GM18505 (cell line): ENCODE measurements around the gene NKX2-2.

ENCODE experiments used
- ATAC-seq: cut with Tn5 transposase; IDR thresholded peaks from one replicate; pipeline ENCODE4 v1.9.1; 2021; ENCODE audit not compliant: unreplicated experiment
- POLR2A ChIP-seq: IDR thresholded peaks from 4 replicates; pipeline ENCODE4 v1.6.1; 2011; ENCODE audit warnings: borderline replicate concordance; ENCODE audit not compliant: insufficient read depth, insufficient read length; ENCODE audit errors: extremely low read depth

NKX2-2 gene

GRCh38 chr20:21513881-21514540, at the start of gene NKX2-2:
TSS of gene NKX2-2 (minus strand) at chr20:21514064. CDS start at chr20:21513669, 395 bp downstream.
- no peak for TF ChIP-seq POLR2A
- no peak for ATAC-seq

DNA sequence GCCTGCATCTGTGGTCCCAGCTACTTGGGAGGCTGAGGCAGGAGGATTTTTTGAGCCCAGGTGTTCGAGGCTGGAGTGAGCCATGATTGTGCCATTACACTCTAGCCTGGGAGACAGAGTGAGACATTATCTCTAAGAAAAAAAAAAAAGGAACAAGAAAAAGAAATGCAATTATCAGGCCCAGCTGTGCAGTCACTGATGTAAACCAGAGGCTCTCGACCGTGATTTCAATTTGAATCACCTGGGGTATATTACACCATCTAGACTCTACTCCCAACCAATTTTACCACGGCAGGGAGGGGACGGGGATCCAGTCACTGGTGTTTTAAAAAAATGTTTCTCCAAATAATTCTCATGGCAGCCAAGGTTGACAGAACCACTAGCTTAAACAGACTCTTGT, 48.8 kb upstream of the NKX2-2 start:
- no peak for ATAC-seq
- TF ChIP-seq POLR2A, result no peak

DNA sequence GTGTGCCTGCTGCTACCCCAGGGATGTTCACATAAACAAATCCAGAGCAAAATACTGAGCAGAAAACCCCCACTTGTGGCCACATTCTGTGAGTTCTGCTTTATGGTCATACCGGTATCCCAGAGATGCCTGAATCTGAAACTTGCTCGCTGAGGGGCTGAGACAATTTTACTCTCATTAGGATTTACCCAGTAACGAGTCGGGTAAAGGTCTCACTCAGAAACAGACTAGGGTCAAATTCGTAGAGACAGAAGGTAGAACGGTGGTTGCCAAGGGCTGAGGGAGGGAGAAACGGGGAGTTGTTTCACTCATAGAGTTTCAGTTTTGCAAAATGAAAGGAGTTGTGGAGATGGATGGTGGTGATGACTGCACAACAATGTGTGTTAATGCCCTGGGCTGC, 45.4 kb upstream of the NKX2-2 start:
- no peak for TF ChIP-seq POLR2A
- ATAC-seq, result peak; percentile 50

- no peak for TF ChIP-seq POLR2A
Observed at GRCh38 chr20:21557241-21558020, 43.6 kb upstream of the NKX2-2 start.

DNA sequence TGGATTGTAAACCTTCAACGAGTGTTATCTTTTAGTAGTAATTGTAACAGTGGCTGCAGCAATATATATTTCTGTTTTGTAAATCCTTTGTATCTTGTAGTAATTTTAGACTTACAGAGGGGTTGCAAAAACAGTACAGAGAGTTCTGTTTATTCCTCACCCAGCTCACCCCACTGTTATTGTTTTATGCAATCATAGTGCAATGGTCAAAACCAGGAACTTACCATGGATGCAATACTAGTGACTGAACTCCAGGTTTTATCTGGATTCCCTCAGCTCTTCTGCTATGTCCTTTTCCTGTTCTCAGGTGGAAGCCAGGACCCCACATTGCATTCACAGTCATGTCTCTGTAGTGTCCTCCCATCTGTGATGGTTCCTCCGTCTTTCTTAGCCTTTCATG, 42.5 kb upstream of the NKX2-2 start:
- no peak for TF ChIP-seq POLR2A
- ATAC-seq, result no peak

More at GRCh38 chr20:21557241-21558020, 43.6 kb upstream of the NKX2-2 start:
- no peak for ATAC-seq

- TF ChIP-seq POLR2A, result no peak
- ATAC-seq, result no peak
Observed at GRCh38 chr20:21555470-21556120, 41.7 kb upstream of the NKX2-2 start.

GRCh38 chr20:21554985-21555384, 41.1 kb upstream of the NKX2-2 start:
- no peak for ATAC-seq
- no peak for TF ChIP-seq POLR2A

DNA sequence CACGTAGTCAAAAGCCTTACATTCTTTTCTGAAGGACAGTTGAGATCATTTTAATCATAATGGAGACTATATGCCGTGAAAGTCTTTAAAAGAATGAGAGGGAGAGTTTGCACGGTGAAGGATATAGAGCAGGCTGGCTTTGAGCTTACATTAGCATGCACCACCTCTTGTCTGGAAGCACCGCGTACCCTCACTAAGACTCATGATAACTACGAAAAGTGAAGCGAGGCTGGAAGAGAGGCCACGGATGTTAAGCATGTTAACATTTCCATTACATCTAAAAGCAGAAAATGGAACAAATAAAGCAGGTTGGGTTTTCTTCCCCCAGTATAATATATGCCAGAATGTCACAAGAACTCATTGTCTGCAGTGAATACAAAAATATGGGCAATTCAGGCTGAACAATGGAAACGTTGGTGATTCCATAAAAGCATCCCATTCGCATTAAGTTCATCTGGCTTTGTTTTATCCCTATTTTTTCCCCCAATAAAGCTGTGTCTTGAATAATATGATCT, 40.6 kb upstream of the NKX2-2 start:
- no peak for TF ChIP-seq POLR2A
- no peak for ATAC-seq

- TF ChIP-seq POLR2A, result no peak
- ATAC-seq, result no peak
Observed at GRCh38 chr20:21550587-21550986, 36.7 kb upstream of the NKX2-2 start.

DNA sequence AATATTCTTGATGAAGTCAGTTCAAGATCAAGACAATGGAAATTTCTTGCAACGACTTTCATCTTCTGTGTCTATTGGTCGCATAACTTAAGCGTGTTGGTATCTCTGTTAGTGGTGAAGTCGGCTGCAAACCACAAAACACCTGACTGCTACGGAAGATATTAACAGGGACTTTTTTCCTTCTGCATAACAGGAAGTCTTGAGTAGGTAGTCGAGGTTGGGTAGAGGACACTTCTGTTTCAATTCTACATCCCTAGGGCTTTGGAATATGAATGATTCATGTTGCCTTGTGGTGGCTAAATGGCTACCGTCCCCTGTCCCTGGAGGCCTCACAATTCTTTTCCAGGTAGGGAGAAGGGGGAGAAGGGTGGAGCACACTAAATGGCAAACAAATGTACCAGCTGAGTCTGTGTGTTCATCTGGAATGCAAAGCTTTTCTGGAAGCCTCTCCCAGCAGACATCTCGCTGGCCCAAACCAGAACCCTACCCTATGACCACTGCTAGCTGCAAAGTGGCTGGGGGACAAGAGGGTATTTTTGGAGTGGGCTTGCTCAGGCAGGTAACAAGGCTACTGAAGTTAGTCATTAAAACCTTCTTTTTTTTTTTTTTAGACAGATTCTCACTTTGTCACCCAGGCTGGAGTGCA, 34.6 kb upstream of the NKX2-2 start:
- no peak for TF ChIP-seq POLR2A
- ATAC-seq, result no peak

GRCh38 chr20:21546355-21546754, 32.5 kb upstream of the NKX2-2 start:
- ATAC-seq, result no peak
- TF ChIP-seq POLR2A, result no peak

- no peak for TF ChIP-seq POLR2A
- ATAC-seq, result no peak
Observed at GRCh38 chr20:21539512-21539911, 25.6 kb upstream of the NKX2-2 start.

DNA sequence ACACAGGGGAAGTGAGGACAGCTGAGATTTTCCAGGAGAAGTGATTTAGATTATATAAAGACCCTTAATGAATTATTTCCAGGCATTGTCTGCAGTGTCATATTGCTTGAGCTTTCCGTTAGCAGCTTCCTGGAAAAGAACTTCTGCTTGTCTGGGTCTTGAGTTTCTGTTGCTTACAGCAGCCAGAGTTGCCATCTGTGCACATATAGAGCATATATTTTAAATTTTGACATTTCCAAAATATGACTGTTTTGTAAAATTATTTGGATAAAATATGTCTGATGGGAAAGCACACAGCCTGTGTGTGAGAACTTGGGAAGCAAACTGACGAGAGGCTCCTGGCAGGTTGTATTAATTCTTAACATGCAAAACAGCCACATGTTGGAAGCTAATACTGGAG, 21.0 kb upstream of the NKX2-2 start:
- ATAC-seq, result no peak
- TF ChIP-seq POLR2A, result no peak
